PFSK-1 (cell line): ENCODE data around the gene ZNF37A.

Experiments used
- FOXP2 ChIP-seq: optimal IDR thresholded peaks from 2 replicates; pipeline ENCODE3; 2011; ENCODE audit warnings: borderline replicate concordance, control low read depth, inconsistent platforms; ENCODE audit not compliant: insufficient read depth; ENCODE audit errors: extremely low read length, extremely low read depth
- POLR2AphosphoS5 ChIP-seq: IDR thresholded peaks from 2 replicates; pipeline ENCODE4 v1.6.1; 2012; ENCODE audit warnings: low read depth, mild to moderate bottlenecking, control low read depth, low read length, moderate library complexity
- SIN3A ChIP-seq: IDR thresholded peaks from 2 replicates; pipeline ENCODE4 v1.6.1; 2012; ENCODE audit warnings: mild to moderate bottlenecking, low read length, moderate library complexity, borderline replicate concordance; ENCODE audit not compliant: insufficient read depth
- TAF1 ChIP-seq: IDR thresholded peaks from 2 replicates; pipeline ENCODE4 v1.6.1; 2012; ENCODE audit warnings: low read length, control low read depth, borderline replicate concordance; ENCODE audit not compliant: insufficient read depth
- TF ChIP-seq, protein P1 (sequence below), 2 experiments: IDR thresholded peaks; 2 replicates each; pipeline versions ENCODE4 v1.6.1 to v1.8.0; 2011 to 2012; ENCODE audit warnings: low read depth in 2 of 2, low read length in 2 of 2, control low read depth in 1 of 2, inconsistent platforms in 1 of 2, mild to moderate bottlenecking in 1 of 2, moderate library complexity in 1 of 2; ENCODE audit not compliant: insufficient read depth in 1 of 2

The ZNF37A gene

DNA sequence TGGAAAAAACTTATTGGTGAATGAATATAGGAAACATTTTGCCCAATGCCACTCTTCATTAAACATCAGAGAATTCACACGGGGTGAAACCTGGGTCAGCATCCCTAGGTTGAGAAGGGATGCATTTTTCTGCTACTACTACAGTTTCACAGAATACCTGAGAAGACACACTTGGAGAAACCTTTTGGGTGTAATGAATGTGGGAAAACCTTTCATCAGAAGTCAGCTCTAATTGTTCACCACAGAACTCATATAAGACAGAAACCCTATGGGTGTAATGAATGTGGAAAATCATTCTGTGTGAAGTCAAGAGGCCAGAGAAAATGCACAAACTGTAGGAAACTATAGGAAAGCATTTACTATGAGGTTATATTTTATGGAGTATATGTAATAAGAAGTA is 24.9 kb downstream of the ZNF37A start:
- TF ChIP-seq POLR2AphosphoS5 (no peak), TAF1 (no peak), FOXP2 (no peak), SIN3A (no peak)
- TF ChIP-seq, protein P1, sequence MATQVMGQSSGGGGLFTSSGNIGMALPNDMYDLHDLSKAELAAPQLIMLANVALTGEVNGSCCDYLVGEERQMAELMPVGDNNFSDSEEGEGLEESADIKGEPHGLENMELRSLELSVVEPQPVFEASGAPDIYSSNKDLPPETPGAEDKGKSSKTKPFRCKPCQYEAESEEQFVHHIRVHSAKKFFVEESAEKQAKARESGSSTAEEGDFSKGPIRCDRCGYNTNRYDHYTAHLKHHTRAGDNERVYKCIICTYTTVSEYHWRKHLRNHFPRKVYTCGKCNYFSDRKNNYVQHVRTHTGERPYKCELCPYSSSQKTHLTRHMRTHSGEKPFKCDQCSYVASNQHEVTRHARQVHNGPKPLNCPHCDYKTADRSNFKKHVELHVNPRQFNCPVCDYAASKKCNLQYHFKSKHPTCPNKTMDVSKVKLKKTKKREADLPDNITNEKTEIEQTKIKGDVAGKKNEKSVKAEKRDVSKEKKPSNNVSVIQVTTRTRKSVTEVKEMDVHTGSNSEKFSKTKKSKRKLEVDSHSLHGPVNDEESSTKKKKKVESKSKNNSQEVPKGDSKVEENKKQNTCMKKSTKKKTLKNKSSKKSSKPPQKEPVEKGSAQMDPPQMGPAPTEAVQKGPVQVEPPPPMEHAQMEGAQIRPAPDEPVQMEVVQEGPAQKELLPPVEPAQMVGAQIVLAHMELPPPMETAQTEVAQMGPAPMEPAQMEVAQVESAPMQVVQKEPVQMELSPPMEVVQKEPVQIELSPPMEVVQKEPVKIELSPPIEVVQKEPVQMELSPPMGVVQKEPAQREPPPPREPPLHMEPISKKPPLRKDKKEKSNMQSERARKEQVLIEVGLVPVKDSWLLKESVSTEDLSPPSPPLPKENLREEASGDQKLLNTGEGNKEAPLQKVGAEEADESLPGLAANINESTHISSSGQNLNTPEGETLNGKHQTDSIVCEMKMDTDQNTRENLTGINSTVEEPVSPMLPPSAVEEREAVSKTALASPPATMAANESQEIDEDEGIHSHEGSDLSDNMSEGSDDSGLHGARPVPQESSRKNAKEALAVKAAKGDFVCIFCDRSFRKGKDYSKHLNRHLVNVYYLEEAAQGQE (IDR thresholded peaks at IDR 0.05; ENCODE audit: insufficient read depth in 1 of 2, low read depth in 2 of 2, low read length in 2 of 2): no peak

DNA sequence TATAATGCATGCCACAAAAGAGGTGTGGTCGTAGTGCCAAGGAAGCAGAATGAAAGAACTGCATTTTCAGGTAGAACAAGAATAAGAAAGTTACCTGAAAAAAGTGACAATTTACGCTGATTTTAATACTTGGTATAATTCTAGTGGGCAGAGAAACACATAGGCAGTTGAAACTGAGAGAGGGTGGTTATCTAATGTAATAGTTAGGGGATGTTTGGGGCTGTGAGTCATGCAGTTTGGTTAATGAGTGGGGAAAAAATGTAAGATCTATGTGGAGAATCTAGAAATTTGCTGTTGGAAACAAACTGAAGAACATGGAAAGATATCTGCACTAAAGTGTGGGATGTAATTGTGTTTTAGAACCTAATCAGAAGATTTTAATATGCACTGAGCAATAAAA is 33.7 kb downstream of the ZNF37A start:
- TF ChIP-seq FOXP2: no peak
- no peak for TF ChIP-seq SIN3A
- no peak for TF ChIP-seq POLR2AphosphoS5
- TF ChIP-seq, protein P1 (IDR thresholded peaks at IDR 0.05; ENCODE audit: insufficient read depth in 1 of 2, low read depth in 2 of 2, low read length in 2 of 2): no peak
- TF ChIP-seq TAF1: no peak

DNA sequence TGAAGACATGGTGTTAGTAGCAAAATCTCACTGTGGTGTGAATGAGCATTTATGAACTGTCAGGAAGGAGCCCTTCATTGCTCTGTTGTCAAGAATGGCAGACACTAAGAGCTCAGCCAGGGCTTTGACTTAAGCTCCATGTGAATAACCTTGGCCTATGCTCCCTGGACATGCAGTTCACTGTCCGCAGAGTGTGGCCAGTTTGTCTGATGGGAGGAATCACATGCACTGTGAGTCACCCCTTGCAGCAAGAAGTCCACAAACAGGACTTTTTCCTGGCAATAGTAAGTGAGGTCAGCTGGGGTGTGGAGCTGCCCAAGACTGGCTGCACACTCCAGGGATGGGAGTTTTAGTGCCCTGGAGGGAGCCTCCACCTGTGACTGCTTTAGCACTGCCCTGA is 49.5 kb downstream of the ZNF37A start:
- TF ChIP-seq FOXP2: no peak
- TF ChIP-seq, protein P1 (IDR thresholded peaks at IDR 0.05; ENCODE audit: insufficient read depth in 1 of 2, low read depth in 2 of 2, low read length in 2 of 2): no peak
- no peak for TF ChIP-seq TAF1

DNA sequence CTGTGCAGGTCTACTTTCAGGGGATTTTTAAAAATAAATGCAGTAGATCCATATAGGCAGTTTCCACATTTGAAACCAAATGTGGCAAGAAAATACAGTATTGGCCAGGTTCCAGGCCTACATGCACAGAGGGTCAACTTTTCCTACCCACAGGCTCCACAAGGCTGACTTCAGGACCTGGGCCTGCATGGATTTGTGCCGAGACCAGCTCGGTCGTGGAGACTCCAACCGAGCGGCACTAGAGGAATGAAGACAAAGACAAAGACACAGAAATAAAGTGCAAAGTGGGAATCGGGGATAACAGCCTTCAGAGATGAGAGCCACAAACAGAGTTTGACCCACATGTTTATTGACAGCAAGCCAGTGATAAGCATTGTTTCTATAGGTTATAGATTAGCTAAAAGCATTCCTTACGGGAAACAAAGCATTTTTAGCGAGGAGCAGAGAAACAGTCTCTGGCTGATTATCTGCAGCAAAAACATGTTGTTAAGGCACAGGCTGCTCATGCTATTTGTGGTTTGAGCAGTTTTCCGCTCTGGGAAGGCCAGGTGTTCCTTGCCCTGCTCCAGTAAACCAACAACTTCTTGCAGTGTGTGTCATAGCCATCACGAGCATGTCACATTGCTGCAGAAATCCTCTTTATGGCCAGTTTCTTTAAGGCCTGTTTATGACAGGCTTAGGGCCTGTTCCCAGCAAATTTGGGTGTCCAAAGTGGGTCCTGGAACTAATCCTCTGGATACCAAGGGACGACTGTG is 52.6 kb downstream of the ZNF37A start:
- TF ChIP-seq POLR2AphosphoS5 (no peak), TAF1 (no peak), FOXP2 (no peak), SIN3A (no peak)
- TF ChIP-seq, protein P1 (IDR thresholded peaks at IDR 0.05; ENCODE audit: insufficient read depth in 1 of 2, low read depth in 2 of 2, low read length in 2 of 2): no peak

DNA sequence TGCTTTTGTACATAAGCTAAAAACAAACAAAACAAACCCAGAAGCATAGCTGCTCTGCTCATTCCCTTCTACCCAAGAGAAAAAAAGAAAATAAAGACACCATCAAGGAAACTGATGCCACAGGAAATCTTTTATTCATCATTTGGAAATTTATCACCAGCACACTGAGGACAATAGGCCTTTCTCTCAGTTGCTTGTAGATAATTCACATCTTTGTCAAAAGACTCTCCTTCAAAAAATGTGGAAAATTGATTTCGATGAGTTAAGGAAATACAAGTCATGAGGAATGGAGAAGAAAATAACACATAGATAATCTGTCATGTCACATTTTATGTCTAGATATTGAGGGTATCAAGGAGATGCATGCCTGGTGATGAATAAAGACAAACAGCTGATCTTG is 53.5 kb downstream of the ZNF37A start:
- TF ChIP-seq FOXP2: no peak
- TF ChIP-seq POLR2AphosphoS5: no peak
- TF ChIP-seq SIN3A: no peak
- TF ChIP-seq, protein P1 (IDR thresholded peaks at IDR 0.05; ENCODE audit: insufficient read depth in 1 of 2, low read depth in 2 of 2, low read length in 2 of 2): no peak
- TF ChIP-seq TAF1: no peak
